ENCODE results near the gene QKI. TPM values are rescaled to one million over a fixed set of nuclear protein-coding genes. Genes with fewer than 3 reads are reported as not detected.

Gene QKI
- total RNA-seq, 4 donors from 2014 or later, result 8.4 to 107 (median 37.1) TPM

DNA sequence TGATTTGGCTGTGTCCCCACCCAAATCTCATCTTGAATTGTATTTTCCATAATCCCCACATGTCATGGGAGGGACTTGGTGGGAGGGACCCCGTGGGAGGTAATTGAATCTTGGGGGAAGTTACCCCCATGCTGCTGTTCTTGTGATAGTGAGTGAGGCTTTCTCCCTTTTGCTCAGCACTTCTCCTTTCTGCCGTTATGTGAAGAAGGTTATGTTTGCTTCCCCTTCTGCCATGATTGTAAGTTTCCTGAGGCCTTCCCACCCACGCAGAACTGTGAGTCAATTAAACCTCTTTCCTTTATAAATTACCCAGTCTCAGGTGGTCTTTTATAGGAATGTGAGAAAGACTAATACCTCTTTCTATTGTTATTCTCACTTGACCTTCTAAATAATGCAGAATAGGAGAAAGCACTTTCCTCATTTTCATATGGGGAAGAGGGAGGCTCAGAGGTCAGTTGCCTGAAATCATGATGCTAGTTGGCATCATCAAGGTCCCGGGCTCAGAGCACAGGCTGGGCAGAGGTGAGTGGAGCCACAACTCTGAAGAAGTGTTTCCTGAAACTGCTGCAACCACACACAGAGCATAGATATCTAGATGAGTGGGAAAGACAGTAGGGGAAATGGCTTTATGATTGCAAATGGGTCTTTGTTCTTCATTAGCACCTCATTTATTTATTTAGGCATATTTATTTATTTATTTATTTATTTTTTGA lies 191.0 kb downstream of the QKI start:
- H3K27ac ChIP-seq, result no peak overlapping the region
- H3K9me3 ChIP-seq, result no peaks in the 10 kb centered on the region
- no peak for DNase-seq
- H3K36me3 ChIP-seq, result no peaks in the 10 kb centered on the region
- TF ChIP-seq, protein P1, sequence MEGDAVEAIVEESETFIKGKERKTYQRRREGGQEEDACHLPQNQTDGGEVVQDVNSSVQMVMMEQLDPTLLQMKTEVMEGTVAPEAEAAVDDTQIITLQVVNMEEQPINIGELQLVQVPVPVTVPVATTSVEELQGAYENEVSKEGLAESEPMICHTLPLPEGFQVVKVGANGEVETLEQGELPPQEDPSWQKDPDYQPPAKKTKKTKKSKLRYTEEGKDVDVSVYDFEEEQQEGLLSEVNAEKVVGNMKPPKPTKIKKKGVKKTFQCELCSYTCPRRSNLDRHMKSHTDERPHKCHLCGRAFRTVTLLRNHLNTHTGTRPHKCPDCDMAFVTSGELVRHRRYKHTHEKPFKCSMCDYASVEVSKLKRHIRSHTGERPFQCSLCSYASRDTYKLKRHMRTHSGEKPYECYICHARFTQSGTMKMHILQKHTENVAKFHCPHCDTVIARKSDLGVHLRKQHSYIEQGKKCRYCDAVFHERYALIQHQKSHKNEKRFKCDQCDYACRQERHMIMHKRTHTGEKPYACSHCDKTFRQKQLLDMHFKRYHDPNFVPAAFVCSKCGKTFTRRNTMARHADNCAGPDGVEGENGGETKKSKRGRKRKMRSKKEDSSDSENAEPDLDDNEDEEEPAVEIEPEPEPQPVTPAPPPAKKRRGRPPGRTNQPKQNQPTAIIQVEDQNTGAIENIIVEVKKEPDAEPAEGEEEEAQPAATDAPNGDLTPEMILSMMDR (IDR thresholded peaks at IDR 0.05), result no peak
- TF ChIP-seq POLR2A (IDR thresholded peaks at IDR 0.05), result no peak
- H3K27me3 ChIP-seq, result no peaks in the 10 kb centered on the region
- H3K4me1 ChIP-seq, result no peaks in the 10 kb centered on the region
- H3K4me3 ChIP-seq, result no peak overlapping the region

DNA sequence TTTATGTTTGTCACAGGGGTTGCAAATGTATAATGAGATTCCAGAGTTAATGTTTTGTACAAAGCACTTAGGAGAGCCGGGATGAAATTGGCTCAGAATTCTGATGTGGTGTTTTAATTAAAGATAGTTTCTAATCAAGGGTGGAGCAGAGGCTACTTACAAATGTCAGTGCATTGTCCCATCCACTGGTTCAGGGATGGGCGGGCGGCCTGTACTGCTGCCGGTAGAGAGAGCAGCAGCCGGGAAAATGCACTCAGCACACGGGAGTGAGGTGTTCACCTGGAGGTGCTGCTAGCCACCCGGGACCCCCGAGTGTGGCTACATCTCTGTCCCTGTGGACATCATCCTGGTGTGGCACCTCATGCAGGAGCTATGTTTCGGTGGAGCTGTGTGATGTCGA lies 193.3 kb downstream of the QKI start:
- Histone ChIP-seq H3K4me3 (no peak overlapping the region), H3K36me3 (no peaks in the 10 kb centered on the region), H3K4me1 (no peaks in the 10 kb centered on the region), H3K27ac (no peak overlapping the region), H3K27me3 (no peaks in the 10 kb centered on the region), H3K9me3 (no peaks in the 10 kb centered on the region)
- DNase-seq, result no peak
- TF ChIP-seq POLR2A (IDR thresholded peaks at IDR 0.05), result no peak
- TF ChIP-seq, protein P1 (IDR thresholded peaks at IDR 0.05), result no peak

DNA sequence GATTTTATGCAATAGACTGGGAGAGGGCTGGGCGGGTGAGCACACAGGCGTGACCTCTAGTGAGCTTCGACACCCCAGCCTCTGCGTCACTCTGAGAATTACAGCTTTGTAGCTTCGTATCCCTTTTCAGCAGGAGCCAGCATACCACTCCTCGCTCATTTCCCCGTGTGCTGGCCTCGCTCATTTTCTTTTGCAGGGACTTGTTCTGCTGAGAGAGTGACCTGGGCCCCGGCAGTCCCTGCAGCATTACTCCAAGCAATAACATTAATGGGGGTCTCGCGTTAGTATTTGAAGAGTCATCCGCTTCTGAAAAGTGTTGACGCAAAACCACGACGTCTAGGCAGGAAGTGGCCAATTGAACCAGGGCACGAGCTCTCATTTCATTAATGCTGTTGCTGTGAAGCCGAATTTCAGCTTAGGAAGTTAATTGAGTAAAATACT lies 193.7 kb downstream of the QKI start:
- no peak for TF ChIP-seq POLR2A (IDR thresholded peaks at IDR 0.05)

DNA sequence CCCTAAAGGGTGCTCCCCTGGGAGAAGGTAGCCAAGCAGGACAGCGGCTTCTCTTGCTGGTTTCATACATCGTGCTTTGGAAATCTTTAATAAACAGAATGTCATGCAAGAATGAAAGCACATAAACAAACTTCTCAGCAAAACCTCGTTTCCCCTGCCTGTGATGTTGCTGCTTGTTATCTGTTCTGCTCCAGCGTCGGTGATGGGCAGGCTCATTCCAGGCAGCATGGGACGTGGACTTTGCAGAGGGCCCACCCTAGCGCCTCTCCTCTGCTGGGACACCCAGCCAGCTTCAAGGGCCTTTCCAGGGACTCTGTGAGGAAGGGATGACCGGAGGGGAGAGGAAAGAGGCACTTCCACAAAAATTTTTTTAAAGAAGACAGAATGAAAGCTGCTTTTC lies 197.7 kb downstream of the QKI start:
- H3K9me3 ChIP-seq, result peaks cover 0 to 3% (median 0%) of the 10 kb centered on the region in 4 donors
- no peak overlapping the region for H3K27ac ChIP-seq
- H3K4me3 ChIP-seq, result no peak overlapping the region
- no peak for DNase-seq
- TF ChIP-seq, protein P1 (IDR thresholded peaks at IDR 0.05), result no peak
- no peak for TF ChIP-seq POLR2A (IDR thresholded peaks at IDR 0.05)
- H3K4me1 ChIP-seq, result no peaks in the 10 kb centered on the region
- H3K27me3 ChIP-seq, result no peaks in the 10 kb centered on the region
- H3K36me3 ChIP-seq, result no peaks in the 10 kb centered on the region

More for the DNA sequence above, 193.7 kb downstream of the QKI start:
- no peaks in the 10 kb centered on the region for H3K4me1 ChIP-seq
- no peaks in the 10 kb centered on the region for H3K27me3 ChIP-seq
- H3K36me3 ChIP-seq, result no peaks in the 10 kb centered on the region
- DNase-seq, result no peak
- no peak overlapping the region for H3K4me3 ChIP-seq
- H3K27ac ChIP-seq, result no peak overlapping the region
- H3K9me3 ChIP-seq, result no peaks in the 10 kb centered on the region

DNA sequence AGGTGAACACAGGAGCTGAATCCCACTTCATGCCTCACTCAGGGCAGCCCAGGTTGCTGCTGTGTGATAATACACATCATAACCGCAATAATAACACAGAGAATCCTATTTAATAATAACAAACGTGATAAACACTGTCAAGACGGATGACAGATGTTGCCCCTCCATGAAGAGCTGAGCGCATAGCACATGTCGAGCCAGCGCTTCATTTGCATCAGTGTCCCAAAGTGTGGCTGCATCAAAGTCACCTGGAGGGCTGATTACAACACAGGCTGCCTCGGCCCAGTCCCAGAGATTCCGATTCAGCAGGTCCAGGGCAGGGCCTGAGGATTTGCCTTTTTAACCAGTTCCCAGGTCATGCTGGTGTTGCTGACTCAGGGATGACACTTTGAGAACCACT lies 198.5 kb downstream of the QKI start:
- TF ChIP-seq POLR2A (IDR thresholded peaks at IDR 0.05), result no peak
- TF ChIP-seq, protein P1 (IDR thresholded peaks at IDR 0.05), result no peak
- H3K27ac ChIP-seq, result no peak overlapping the region
- H3K4me3 ChIP-seq, result no peak overlapping the region
- no peaks in the 10 kb centered on the region for H3K36me3 ChIP-seq
- DNase-seq, result no peak
- H3K9me3 ChIP-seq, result peaks cover 0 to 3% (median 0%) of the 10 kb centered on the region in 4 donors
- no peaks in the 10 kb centered on the region for H3K27me3 ChIP-seq
- no peaks in the 10 kb centered on the region for H3K4me1 ChIP-seq

DNA sequence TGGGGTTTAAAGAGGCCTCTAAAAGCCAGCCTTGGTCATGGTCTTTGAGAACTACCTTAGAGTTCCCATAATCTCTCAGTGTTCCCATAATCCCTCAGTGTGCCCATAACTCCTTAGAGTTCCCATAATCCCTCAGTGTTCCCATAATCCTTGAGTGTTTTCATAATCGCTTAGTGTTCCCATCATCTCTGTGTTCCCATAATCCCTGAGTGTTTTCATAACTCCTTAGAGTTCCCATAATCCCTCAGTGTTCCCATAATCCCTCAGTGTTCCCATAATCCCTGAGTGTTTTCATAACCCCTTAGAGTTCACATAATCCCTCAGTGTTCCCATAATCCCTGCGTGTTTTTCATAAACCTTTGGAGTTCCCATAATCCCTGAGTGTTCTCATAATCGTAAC lies 199.2 kb downstream of the QKI start:
- no peak overlapping the region for H3K4me3 ChIP-seq
- H3K9me3 ChIP-seq, result peaks cover 0 to 3% (median 0%) of the 10 kb centered on the region in 4 donors
- H3K36me3 ChIP-seq, result no peaks in the 10 kb centered on the region
- TF ChIP-seq POLR2A (IDR thresholded peaks at IDR 0.05), result no peak
- TF ChIP-seq, protein P1 (IDR thresholded peaks at IDR 0.05), result no peak
- DNase-seq, result no peak
- no peaks in the 10 kb centered on the region for H3K4me1 ChIP-seq
- no peaks in the 10 kb centered on the region for H3K27me3 ChIP-seq
- H3K27ac ChIP-seq, result no peak overlapping the region
